Epithelial cell of proximal tubule (primary cell): ENCODE measurements around the gene ZNF777. TPM values are rescaled to one million over a fixed set of nuclear protein-coding genes. Genes with fewer than 3 reads are reported as not detected.

Source experiments
- DNase-seq: peaks from one replicate; pipeline ENCODE4 v3.0.0-alpha.2; 2011; ENCODE audit warnings: low read depth
- H3K4me3 ChIP-seq: 2 replicates; pipeline ENCODE4 v1.5.1; 2011; ENCODE audit warnings: low read depth, mild to moderate bottlenecking, low read length
- CTCF ChIP-seq: conservative IDR thresholded peaks from 2 replicates; pipeline ENCODE4 v1.5.1; 2012; ENCODE audit warnings: low read depth, mild to moderate bottlenecking, low read length
- total RNA-seq: library from RNA; depleted of rRNA; stranded (reverse); fragments of >200 nt; gene quantifications from 2 replicates; pipeline ENCODE4 v1.2.3, GENCODE V29; 2015

The ZNF777 gene
- total RNA-seq, 1 donor from 2014 or later = 9.1 TPM

GRCh38 chr7:149385195-149385950 is 75.5 kb downstream of the ZNF777 start:
- TF ChIP-seq CTCF = no peak
- H3K4me3 ChIP-seq = no peak overlapping the region
- DNase-seq = no peak

Other genes starting within 250 kb of the ZNF777 start
- gene ZNF212, start 221.4 kb downstream of the ZNF777 start, total RNA-seq = 4.3 and 4.7 TPM in 2 replicates
- gene ZNF783, start 198.9 kb downstream of the ZNF777 start, total RNA-seq = 4.8 and 5.4 TPM in 2 replicates
- gene ZNF746, start 36.7 kb upstream of the ZNF777 start, total RNA-seq = 18.5 and 22.1 TPM in 2 replicates